CD14-positive monocyte (primary cell): ENCODE data around the gene AGBL1. TPM values are rescaled to one million over a fixed set of nuclear protein-coding genes. Genes with fewer than 3 reads are reported as not detected.

Experiments used
- DNase-seq, 3 donors: peaks; one replicate each; pipeline ENCODE4 v3.0.0-alpha.2; 2011 to 2022
- H2AFZ ChIP-seq: 2 replicates; pipeline ENCODE4 v1.6.0; 2012; ENCODE audit warnings: mild to moderate bottlenecking, low read depth, low read length, inconsistent platforms; ENCODE audit not compliant: insufficient read depth, poor library complexity, severe bottlenecking
- H3K27ac ChIP-seq, 2 donors: 1 replicate in 1 of 2; 2 replicates in 1 of 2; pipeline ENCODE4 v1.5.1; 2012 to 2013; ENCODE audit warnings: low read length in 2 of 2, control low read depth in 1 of 2, inconsistent platforms in 1 of 2, low read depth in 1 of 2, mild to moderate bottlenecking in 1 of 2
- H3K27me3 ChIP-seq, 2 donors: one replicate each; pipeline versions ENCODE4 v1.6.0 to v1.6.1; 2011 to 2013; ENCODE audit warnings: low read length in 2 of 2; ENCODE audit not compliant: control insufficient read depth in 2 of 2, insufficient read depth in 2 of 2
- H3K36me3 ChIP-seq, 2 donors: replicated peaks in 1 of 2; 1 replicate in 1 of 2; 2 replicates in 1 of 2; pipeline versions ENCODE4 v1.5.1 to v1.6.1; 2012 to 2013; ENCODE audit warnings: low read length in 2 of 2, control low read depth in 1 of 2, inconsistent platforms in 1 of 2, mild to moderate bottlenecking in 1 of 2; ENCODE audit not compliant: insufficient read depth in 2 of 2, control insufficient read depth in 1 of 2
- H3K4me1 ChIP-seq, 2 donors: 1 replicate in 1 of 2; 2 replicates in 1 of 2; pipeline versions ENCODE4 v1.5.1 to v1.6.1; 2012 to 2013; ENCODE audit warnings: low read length in 2 of 2, control low read depth in 1 of 2, inconsistent platforms in 1 of 2, mild to moderate bottlenecking in 1 of 2, moderate library complexity in 1 of 2; ENCODE audit not compliant: insufficient read depth in 2 of 2, control insufficient read depth in 1 of 2
- H3K4me2 ChIP-seq: replicated peaks from 2 replicates; pipeline ENCODE3; 2012; ENCODE audit warnings: low read length, moderate library complexity, mild to moderate bottlenecking; ENCODE audit not compliant: poor library complexity, severe bottlenecking; ENCODE audit errors: extremely low read depth
- H3K4me3 ChIP-seq, 3 experiments: fragments of 200-600 bp in 1 of 3; sonication (generic) in 1 of 3; replicated peaks in 1 of 3; 1 replicate in 2 of 3; 2 replicates in 1 of 3; pipeline ENCODE4 v1.5.1; 2011 to 2013; ENCODE audit warnings: low read length in 3 of 3, mild to moderate bottlenecking in 3 of 3, control low read depth in 2 of 3, low read depth in 2 of 3, inconsistent platforms in 1 of 3, moderate library complexity in 1 of 3
- H3K79me2 ChIP-seq: 2 replicates; pipeline ENCODE4 v1.6.0; 2012; ENCODE audit warnings: mild to moderate bottlenecking, control low read depth, inconsistent platforms, low read length, moderate library complexity; ENCODE audit not compliant: insufficient read depth
- H3K9ac ChIP-seq: 2 replicates; pipeline ENCODE4 v1.6.0; 2017; ENCODE audit warnings: low read length, mild to moderate bottlenecking; ENCODE audit not compliant: insufficient read depth, poor library complexity, severe bottlenecking
- H3K9me3 ChIP-seq, 2 donors: replicated peaks in 1 of 2; 1 replicate in 1 of 2; 2 replicates in 1 of 2; pipeline versions ENCODE4 v1.5.1 to v1.6.1; 2012 to 2013; ENCODE audit warnings: low read length in 2 of 2, control low read depth in 1 of 2; ENCODE audit not compliant: control insufficient read depth in 1 of 2, insufficient read depth in 1 of 2
- H4K20me1 ChIP-seq: 2 replicates; pipeline ENCODE4 v1.6.0; 2012; ENCODE audit warnings: mild to moderate bottlenecking, low read length, control low read depth, moderate library complexity; ENCODE audit not compliant: insufficient read depth
- H3K27ac Mint-ChIP-seq, 7 donors: one replicate each; pipeline ENCODE4 v1.8.0; 2020; ENCODE audit warnings: mild to moderate bottlenecking in 7 of 7, mixed read lengths in 7 of 7, moderate library complexity in 6 of 7, inconsistent platforms in 2 of 7
- H3K27me3 Mint-ChIP-seq, 3 donors: one replicate each; pipeline ENCODE4 v1.8.0; 2021 to 2022; ENCODE audit warnings: low read depth in 3 of 3, mild to moderate bottlenecking in 3 of 3, mixed read lengths in 3 of 3, moderate library complexity in 3 of 3, inconsistent platforms in 1 of 3
- H3K36me3 Mint-ChIP-seq, 2 donors: one replicate each; pipeline ENCODE4 v1.8.0; 2020; ENCODE audit warnings: mixed read lengths in 2 of 2, inconsistent platforms in 1 of 2, mild to moderate bottlenecking in 1 of 2
- H3K4me1 Mint-ChIP-seq: one replicate; pipeline ENCODE4 v1.8.0; 2020; ENCODE audit warnings: mild to moderate bottlenecking, mixed read lengths
- H3K4me3 Mint-ChIP-seq, 2 donors: one replicate each; pipeline ENCODE4 v1.8.0; 2020; ENCODE audit warnings: mild to moderate bottlenecking in 2 of 2, mixed read lengths in 2 of 2, moderate library complexity in 1 of 2
- H3K9me3 Mint-ChIP-seq, 7 donors: one replicate each; pipeline ENCODE4 v1.8.0; 2020 to 2022; ENCODE audit warnings: mixed read lengths in 7 of 7, mild to moderate bottlenecking in 6 of 7, moderate library complexity in 6 of 7, inconsistent platforms in 2 of 7
- CTCF ChIP-seq: fragments of 200-600 bp; IDR thresholded peaks from one replicate; pipeline ENCODE4 v1.8.0; 2022; ENCODE audit warnings: antibody characterized with exemption, mild to moderate bottlenecking
- WGBS: methylation state at CpG from one replicate; pipeline ENCODE4 v1.1.5; 2013; ENCODE audit warnings: missing lambda C conversion rate; ENCODE audit not compliant: insufficient coverage; 5-methylcytosine and 5-hydroxymethylcytosine counted together
- intact Hi-C, 2 donors: fragments of 100-400 bp; cut with micrococcal nuclease; formaldehyde crosslinking; loops; one replicate each; pipeline versions ENCODE4 v1.15.0 to v1.15.1; 2023
- polyA plus RNA-seq, 3 donors: library from polyadenylated mRNA; depleted of rRNA in 1 of 3; unstranded in 2 of 3; stranded (reverse) in 1 of 3; fragments of 300-500 nt in 2 of 3; fragments of >200 nt in 1 of 3; fragmentation: Illumina TruSeq in 2 of 3; gene quantifications; 1 replicate in 2 of 3; 2 replicates in 1 of 3; pipeline ENCODE4 v1.2.3, GENCODE V29; 2012 to 2021

The AGBL1 gene
- polyA plus RNA-seq, 3 donors: not detected

GRCh38 chr15:87033056-87033455 lies 953.4 kb downstream of the AGBL1 start:
- no peak overlapping the region for H3K9ac ChIP-seq
- H3K27me3 ChIP-seq: no peaks in the 10 kb centered on the region
- no peak overlapping the region for H3K4me3 Mint-ChIP-seq
- no peaks in the 10 kb centered on the region for H3K36me3 Mint-ChIP-seq
- no peak overlapping the region for H2AFZ ChIP-seq
- no peak overlapping the region for H3K27ac Mint-ChIP-seq
- H4K20me1 ChIP-seq: no peaks in the 10 kb centered on the region
- H3K4me1 ChIP-seq: no peaks in the 10 kb centered on the region
- H3K4me3 ChIP-seq: no peak overlapping the region
- no peak for TF ChIP-seq CTCF
- no peak overlapping the region for H3K4me2 ChIP-seq
- intact Hi-C loops: no loop called here
- WGBS: 86% methylated on average over 1 of the region's 2 CpGs
- no peaks in the 10 kb centered on the region for H3K36me3 ChIP-seq
- H3K27me3 Mint-ChIP-seq: peaks cover 0 to 2% (median 0%) of the 10 kb centered on the region in 3 donors
- H3K79me2 ChIP-seq: no peaks in the 10 kb centered on the region
- peaks cover 0 to 5% (median 0%) of the 10 kb centered on the region in 7 donors for H3K9me3 Mint-ChIP-seq
- DNase-seq: no peak
- H3K9me3 ChIP-seq: no peaks in the 10 kb centered on the region
- no peak overlapping the region for H3K27ac ChIP-seq
- no peaks in the 10 kb centered on the region for H3K4me1 Mint-ChIP-seq

- H3K4me3 ChIP-seq: no peak overlapping the region
- Mint-ChIP-seq H3K4me1 (no peaks in the 10 kb centered on the region), H3K27me3 (peaks cover 0 to 2% (median 0%) of the 10 kb centered on the region in 3 donors), H3K27ac (no peak overlapping the region), H3K9me3 (peaks cover 0 to 5% (median 0%) of the 10 kb centered on the region in 7 donors), H3K36me3 (no peaks in the 10 kb centered on the region), H3K4me3 (no peak overlapping the region)
- no peak overlapping the region for H2AFZ ChIP-seq
- no peaks in the 10 kb centered on the region for H3K79me2 ChIP-seq
- H3K27me3 ChIP-seq: no peaks in the 10 kb centered on the region
- H3K27ac ChIP-seq: no peak overlapping the region
- no peak for TF ChIP-seq CTCF
- no peaks in the 10 kb centered on the region for H3K9me3 ChIP-seq
- no peak for DNase-seq
- H3K4me1 ChIP-seq: no peaks in the 10 kb centered on the region
- no CpG with 5 or more reads among the region's 16 CpGs for WGBS
- H3K4me2 ChIP-seq: no peak overlapping the region
- no peak overlapping the region for H3K9ac ChIP-seq
- H4K20me1 ChIP-seq: no peaks in the 10 kb centered on the region
- intact Hi-C loops: no loop called here
- H3K36me3 ChIP-seq: no peaks in the 10 kb centered on the region
Measured at GRCh38 chr15:87034886-87035285, 955.2 kb downstream of the AGBL1 start.
